NT2/D1 (cell line): ENCODE data around the gene PCSK7.
A peak's percentile ranks its signal among the peaks of the same experiment; 100 is the strongest.

Experiments
- DNase-seq: peaks from one replicate; pipeline ENCODE4 v3.0.0-alpha.2; 2011; ENCODE audit warnings: low read depth, low spot score
- H3K27me3 ChIP-seq: 2 replicates; pipeline ENCODE4 v1.6.0; 2011; ENCODE audit warnings: mild to moderate bottlenecking; ENCODE audit not compliant: insufficient read length, insufficient read depth
- H3K36me3 ChIP-seq: 2 replicates; pipeline ENCODE4 v1.6.1; 2011; ENCODE audit warnings: mild to moderate bottlenecking, low read length, mixed read lengths; ENCODE audit not compliant: insufficient read depth, insufficient read length
- H3K4me1 ChIP-seq: 2 replicates; pipeline ENCODE4 v1.5.1; 2011; ENCODE audit not compliant: insufficient read depth, insufficient read length
- H3K4me3 ChIP-seq: 2 replicates; pipeline ENCODE4 v1.5.1; 2011; ENCODE audit warnings: low read depth; ENCODE audit not compliant: insufficient read length
- H3K9ac ChIP-seq: 2 replicates; pipeline ENCODE4 v1.6.0; 2011; ENCODE audit warnings: low read depth; ENCODE audit not compliant: insufficient read length
- H3K9me3 ChIP-seq: 2 replicates; pipeline ENCODE4 v1.5.1; 2011; ENCODE audit warnings: mild to moderate bottlenecking, low read length; ENCODE audit not compliant: insufficient read depth
- SUZ12 ChIP-seq: IDR thresholded peaks from 2 replicates; pipeline ENCODE4 v1.6.1; 2011; ENCODE audit not compliant: insufficient read length, insufficient read depth; ENCODE audit errors: extremely low read depth
- YY1 ChIP-seq: IDR thresholded peaks from 2 replicates; pipeline ENCODE4 v1.6.1; 2011; ENCODE audit not compliant: insufficient read length, insufficient read depth
- ZNF274 ChIP-seq: IDR thresholded peaks from 2 replicates; pipeline ENCODE4 v1.6.1; 2011; ENCODE audit warnings: mild to moderate bottlenecking, low read depth, low read length

PCSK7 gene

DNA sequence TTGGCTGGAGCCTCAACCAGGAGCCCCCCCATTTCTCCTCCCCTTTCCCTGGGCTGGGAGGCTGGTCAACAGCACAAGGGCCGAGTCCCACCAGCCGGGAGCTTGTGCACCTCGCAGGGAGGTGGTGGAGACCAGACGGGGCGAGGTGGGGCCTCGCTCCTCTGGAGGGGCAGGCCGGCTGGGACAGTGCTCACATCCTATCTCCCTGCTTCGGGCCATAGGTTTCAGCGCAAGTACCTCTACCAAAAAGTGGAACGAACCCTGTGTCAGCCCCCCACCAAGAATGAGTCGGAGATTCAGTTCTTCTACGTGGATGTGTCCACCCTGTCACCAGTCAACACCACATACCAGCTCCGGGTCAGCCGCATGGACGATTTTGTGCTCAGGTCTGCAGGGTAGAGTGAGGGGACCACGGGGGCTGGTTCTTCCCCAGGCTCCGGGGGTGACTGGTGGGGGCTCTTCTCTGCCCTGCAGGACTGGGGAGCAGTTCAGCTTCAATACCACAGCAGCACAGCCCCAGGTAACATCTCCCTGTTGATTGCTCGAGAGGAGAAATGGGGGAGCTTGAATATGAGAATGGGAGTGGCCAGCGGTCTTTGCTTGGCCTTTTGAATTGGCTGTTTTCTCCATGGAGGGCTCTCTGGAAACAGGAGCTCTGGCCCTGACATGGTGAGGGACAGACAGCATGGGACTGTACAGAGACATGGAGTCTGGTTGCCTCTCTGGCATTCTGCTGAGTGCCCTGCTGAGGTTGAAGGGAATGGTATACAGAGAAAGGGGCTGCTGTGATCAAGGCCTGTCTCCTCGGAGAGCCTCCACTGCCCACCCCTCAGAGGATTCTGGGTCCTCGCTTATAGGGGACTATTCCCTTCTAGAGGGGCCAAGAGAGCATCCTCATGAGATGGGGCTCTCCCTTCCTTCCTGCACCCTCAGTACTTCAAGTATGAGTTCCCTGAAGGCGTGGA is 50.0 kb downstream of the PCSK7 start:
- no peak for DNase-seq
- TF ChIP-seq ZNF274 (no peak), YY1 (no peak), SUZ12 (no peak)
- peaks cover 40% of the 10 kb centered on the region for H3K36me3 ChIP-seq
- no peaks in the 10 kb centered on the region for H3K27me3 ChIP-seq
- H3K9ac ChIP-seq: no peak overlapping the region
- no peak overlapping the region for H3K4me3 ChIP-seq
- no peaks in the 10 kb centered on the region for H3K9me3 ChIP-seq
- peaks cover 8% of the 10 kb centered on the region for H3K4me1 ChIP-seq

DNA sequence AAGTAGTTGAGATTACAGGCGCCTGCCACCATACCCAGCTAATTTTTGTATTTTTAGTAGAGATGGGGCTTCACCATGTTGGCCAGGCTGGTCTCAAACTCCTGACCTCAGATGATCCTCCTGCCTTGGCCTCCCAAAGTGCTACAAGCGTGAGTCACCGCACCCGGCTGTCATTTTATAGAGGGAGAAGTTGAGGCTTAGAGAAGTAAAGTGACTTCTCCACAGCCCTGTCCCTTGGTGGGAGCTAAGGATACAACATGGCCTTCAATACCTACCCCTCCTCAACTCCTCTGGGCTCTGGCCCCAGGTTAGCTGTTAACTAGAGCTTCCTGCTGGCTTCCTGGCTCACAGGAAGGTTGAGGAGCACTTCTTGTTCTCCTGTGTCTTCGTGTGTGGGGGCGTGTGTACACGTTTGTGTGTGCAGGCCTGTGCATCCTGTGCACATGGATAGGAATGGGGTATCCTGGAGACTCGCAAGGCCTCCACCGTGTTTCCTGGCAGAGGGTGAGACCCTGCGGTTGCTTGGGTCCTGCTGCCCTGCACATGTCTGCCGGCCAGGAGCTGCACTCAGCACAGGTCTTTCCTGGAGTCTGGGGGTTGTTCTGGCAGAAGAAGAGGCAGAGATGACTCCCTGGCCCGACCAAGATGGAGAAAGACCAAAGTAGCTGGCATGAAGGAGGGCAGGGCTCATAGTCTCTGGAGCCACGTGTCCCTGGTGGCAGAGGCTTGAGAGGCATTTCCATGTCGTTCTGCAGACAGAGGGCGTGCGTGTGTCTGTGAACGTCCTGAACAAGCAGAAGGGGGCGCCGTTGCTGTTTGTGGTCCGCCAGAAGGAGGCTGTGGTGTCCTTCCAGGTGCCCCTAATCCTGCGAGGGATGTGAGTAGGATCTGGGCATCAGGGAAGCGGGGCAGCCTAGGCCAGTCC is 51.0 kb downstream of the PCSK7 start:
- TF ChIP-seq ZNF274 (no peak), YY1 (no peak), SUZ12 (no peak)
- Histone ChIP-seq H3K27me3 (no peaks in the 10 kb centered on the region), H3K9me3 (no peaks in the 10 kb centered on the region), H3K4me1 (peaks cover 8% of the 10 kb centered on the region), H3K36me3 (peaks cover 37% of the 10 kb centered on the region), H3K9ac (peak overlapping the region; percentile 63), H3K4me3 (no peak overlapping the region)
- DNase-seq: peak; percentile 76

DNA sequence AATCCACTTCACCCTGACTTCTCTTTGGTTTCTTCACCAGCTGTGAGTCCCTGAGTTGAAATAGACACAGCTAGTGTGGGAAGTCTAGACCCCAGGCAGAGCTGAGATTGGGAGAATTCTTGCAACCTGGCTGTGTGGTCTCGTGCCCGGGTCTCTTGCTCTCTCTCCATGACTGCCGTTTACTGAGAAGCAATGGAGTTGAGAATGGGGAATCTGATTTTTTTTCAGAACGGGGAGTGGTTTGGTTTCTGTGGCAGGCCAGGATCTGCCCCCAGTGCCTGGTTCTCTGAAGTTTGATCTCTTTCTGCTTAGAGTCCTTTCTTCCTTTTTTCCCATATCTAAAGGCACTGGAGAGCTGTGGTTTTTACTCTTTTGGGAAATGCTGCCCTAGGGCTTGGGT is 51.9 kb downstream of the PCSK7 start:
- Histone ChIP-seq H3K9ac (peak overlapping the region; percentile 88), H3K36me3 (peaks cover 35% of the 10 kb centered on the region), H3K9me3 (no peaks in the 10 kb centered on the region), H3K4me3 (peak overlapping the region; percentile 80), H3K4me1 (peaks cover 8% of the 10 kb centered on the region), H3K27me3 (no peaks in the 10 kb centered on the region)
- TF ChIP-seq ZNF274 (no peak), YY1 (no peak), SUZ12 (no peak)
- DNase-seq: no peak

DNA sequence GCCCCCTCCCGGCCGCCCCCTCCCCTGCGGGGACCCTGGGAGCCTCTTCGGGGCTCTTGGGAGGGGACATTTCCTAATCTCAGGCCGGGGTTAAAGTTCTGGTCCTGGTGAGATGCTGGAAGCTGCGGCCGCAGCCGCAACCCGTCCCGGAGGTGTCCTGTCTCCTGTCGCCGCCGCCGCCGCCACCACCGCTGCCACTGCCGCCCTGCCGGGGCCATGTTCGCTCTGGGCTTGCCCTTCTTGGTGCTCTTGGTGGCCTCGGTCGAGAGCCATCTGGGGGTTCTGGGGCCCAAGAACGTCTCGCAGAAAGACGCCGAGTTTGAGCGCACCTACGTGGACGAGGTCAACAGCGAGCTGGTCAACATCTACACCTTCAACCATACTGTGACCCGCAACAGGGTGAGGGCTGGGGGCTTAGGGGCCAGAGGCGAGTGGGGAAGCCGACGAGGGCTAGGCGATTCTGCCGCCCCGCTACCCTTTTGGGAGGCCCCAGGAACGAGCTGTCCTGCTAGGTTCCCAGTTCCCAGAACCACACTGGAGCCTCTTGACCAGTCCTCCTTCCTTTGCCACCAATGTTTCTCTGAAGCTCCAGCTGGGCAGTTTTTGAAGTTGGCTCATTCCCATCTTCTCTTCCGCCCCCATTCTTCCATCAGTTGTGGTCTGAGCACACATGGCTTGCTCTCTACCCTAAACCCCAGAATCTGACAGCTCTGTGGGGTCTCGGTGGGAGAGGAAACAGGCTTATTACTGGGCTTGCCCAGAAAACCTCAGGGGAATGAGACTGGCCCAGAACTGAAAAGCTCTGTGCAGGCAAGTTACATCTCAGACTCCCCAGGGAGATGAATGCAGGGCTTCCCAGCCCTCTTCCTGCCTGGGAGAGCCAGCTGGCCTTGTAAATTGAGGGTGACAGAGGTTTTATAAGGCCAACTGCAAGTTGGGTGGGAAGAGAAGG is 52.5 kb downstream of the PCSK7 start:
- H3K4me3 ChIP-seq: peak overlapping the region; percentile 80
- DNase-seq: no peak
- H3K4me1 ChIP-seq: peaks cover 8% of the 10 kb centered on the region
- TF ChIP-seq SUZ12 (no peak), YY1 (no peak), ZNF274 (no peak)
- no peaks in the 10 kb centered on the region for H3K27me3 ChIP-seq
- peak overlapping the region; percentile 88 for H3K9ac ChIP-seq
- H3K36me3 ChIP-seq: peaks cover 33% of the 10 kb centered on the region
- H3K9me3 ChIP-seq: no peaks in the 10 kb centered on the region

DNA sequence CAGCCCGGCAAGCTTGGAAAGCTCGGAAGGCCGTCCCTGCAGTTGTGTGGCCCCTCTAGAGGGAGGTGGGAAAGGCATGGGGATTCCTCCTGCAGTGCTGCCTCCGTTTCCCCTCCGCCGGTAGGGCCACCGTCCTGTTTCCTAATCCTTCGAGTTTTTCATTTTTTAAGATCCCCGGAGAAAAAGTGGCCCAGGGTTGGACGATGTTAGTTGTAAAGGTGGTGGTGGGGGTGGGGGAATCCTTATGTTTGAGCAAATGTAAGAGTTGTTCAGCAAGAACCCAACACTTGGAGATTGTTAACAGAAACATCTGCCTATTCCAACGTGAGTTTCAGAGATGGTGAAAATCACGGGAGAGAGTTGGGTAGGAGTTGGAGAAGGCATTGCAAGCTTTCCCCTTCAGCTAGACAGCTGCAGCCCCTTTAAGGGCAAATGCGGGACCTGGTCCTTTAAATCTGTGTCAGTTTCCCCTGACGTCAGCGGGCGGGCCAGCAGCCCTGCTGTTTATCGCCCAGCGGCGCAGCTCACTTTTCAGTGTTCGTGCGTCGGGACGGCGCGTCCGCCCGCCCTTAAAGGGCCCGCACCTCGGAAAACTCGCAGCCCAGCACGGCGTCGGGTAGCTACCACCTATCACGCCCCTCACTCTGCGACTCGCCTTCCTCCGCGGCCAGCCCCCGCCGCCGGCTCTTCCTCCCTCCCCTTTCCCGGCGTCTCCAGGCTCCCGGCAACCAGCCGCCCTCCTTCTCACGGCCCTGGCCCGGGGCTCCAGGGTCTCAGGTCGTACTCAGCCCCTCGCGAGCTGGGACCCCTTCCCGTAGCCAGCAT is 53.5 kb downstream of the PCSK7 start, which contains the start of gene SIDT2:
Gene SIDT2 (plus strand): TSS at position 534 of the 825 bp plus-strand sequence. CDS start 521 bp downstream, outside the sequence.
- H3K27me3 ChIP-seq: no peaks in the 10 kb centered on the region
- TF ChIP-seq SUZ12: no peak
- no peak for TF ChIP-seq ZNF274
- no peak for TF ChIP-seq YY1

More for the DNA sequence above, 53.5 kb downstream of the PCSK7 start, which contains the start of gene SIDT2:
- H3K4me3 ChIP-seq: peak within 1 kb of the TSS; percentile 80
- peak within 1 kb of the TSS; percentile 88 for H3K9ac ChIP-seq
- peaks cover 25% of the 10 kb centered on the region for H3K36me3 ChIP-seq
- H3K9me3 ChIP-seq: no peaks in the 10 kb centered on the region
- peak; percentile 93 for DNase-seq
- peaks cover 8% of the 10 kb centered on the region for H3K4me1 ChIP-seq
